Measurements from ENCODE around the gene RPS3.

- no peak for TF ChIP-seq CTCF (IDR thresholded peaks at IDR 0.05 in 4 of 5, conservative IDR thresholded peaks at IDR 0.05 in 1 of 5)
- no peak for TF ChIP-seq POLR2A (IDR thresholded peaks at IDR 0.05)
Observed at GRCh38 chr11:75421035-75421602, 21.8 kb downstream of the RPS3 start.
